Ishikawa (cell line): ENCODE results near the gene STK38.

ENCODE experiments used
- CEBPB ChIP-seq: IDR thresholded peaks from 2 replicates; pipeline ENCODE4 v1.6.1; 2012
- NFIC ChIP-seq: IDR thresholded peaks from 2 replicates; pipeline ENCODE4 v1.6.1; 2012
- RAD21 ChIP-seq: IDR thresholded peaks from 2 replicates; pipeline ENCODE4 v1.6.1; 2012; ENCODE audit warnings: low read depth
- TF ChIP-seq, protein P1 (sequence below): IDR thresholded peaks from 2 replicates; pipeline ENCODE4 v1.6.1; 2012; ENCODE audit warnings: low read depth, mild to moderate bottlenecking

DNA sequence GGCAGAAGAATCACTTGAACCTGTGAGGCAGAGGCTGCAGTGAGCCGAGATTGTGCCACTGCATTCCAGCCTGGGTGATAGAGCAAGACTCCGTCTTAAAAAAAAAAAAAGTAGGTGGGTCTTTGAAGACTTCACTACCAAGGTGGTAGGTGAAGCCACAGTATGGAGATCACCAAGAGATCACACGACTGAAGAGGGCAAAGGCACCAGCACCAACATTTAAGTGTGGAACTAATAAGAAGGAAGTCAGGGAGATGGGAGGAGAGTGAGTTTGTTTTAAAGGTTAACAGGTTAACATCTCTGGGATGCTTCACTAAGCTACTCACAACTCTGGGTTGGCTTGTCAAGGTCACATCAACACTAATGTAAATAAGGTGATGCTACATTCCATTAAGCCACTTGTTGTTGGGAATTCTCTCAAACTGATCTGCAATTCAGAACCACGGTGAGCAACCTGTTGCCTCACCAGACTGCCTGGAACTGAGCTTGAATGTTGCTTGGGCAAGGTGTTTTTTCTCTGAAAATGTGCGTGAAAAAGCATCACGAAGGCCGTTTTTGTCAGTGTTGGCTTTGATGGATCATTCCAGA, 55.8 kb downstream of the STK38 start:
- TF ChIP-seq, protein P1, sequence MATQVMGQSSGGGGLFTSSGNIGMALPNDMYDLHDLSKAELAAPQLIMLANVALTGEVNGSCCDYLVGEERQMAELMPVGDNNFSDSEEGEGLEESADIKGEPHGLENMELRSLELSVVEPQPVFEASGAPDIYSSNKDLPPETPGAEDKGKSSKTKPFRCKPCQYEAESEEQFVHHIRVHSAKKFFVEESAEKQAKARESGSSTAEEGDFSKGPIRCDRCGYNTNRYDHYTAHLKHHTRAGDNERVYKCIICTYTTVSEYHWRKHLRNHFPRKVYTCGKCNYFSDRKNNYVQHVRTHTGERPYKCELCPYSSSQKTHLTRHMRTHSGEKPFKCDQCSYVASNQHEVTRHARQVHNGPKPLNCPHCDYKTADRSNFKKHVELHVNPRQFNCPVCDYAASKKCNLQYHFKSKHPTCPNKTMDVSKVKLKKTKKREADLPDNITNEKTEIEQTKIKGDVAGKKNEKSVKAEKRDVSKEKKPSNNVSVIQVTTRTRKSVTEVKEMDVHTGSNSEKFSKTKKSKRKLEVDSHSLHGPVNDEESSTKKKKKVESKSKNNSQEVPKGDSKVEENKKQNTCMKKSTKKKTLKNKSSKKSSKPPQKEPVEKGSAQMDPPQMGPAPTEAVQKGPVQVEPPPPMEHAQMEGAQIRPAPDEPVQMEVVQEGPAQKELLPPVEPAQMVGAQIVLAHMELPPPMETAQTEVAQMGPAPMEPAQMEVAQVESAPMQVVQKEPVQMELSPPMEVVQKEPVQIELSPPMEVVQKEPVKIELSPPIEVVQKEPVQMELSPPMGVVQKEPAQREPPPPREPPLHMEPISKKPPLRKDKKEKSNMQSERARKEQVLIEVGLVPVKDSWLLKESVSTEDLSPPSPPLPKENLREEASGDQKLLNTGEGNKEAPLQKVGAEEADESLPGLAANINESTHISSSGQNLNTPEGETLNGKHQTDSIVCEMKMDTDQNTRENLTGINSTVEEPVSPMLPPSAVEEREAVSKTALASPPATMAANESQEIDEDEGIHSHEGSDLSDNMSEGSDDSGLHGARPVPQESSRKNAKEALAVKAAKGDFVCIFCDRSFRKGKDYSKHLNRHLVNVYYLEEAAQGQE, result peak; percentile 62
- TF ChIP-seq RAD21 (no peak), NFIC (no peak), CEBPB (no peak)
